ENCODE results near the gene NEU3.
A peak's percentile ranks its signal among the peaks of the same experiment; 100 is the strongest.

The NEU3 gene

DNA sequence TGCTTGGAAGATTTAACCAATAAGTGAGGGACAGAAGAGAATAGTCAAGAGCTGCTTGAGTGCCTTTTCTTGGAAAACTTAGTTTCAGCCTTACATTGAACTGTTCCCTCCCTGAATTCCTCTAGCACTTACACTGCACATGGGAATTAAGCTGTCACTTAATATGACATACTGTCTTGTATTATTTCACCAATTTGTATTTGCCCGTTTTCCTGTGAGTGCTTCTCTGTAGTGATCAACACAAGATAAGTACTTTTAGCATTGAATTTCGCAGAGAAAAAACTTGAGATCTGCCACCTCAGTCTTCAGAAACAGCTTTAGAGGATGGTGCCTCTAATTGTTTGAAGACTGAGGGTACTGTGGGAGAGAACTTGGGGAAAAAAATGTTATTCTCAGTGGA is 36.0 kb upstream of the NEU3 start:
- Histone ChIP-seq H3K4me2 (ENCODE audit: low read length) (no peak overlapping the region), H3K27ac (no peak overlapping the region), H3K9ac (no peak overlapping the region), H3K79me2 (peaks cover 36% of the 10 kb centered on the region), H3K9me3 (ENCODE audit: control insufficient read depth, low read length) (no peaks in the 10 kb centered on the region), H3K4me1 (peaks cover 17% of the 10 kb centered on the region), H2AFZ (no peak overlapping the region), H3K4me3 (ENCODE audit: low read depth, low read length) (no peak overlapping the region), H3K27me3 (ENCODE audit: control insufficient read depth, insufficient read depth, low read length) (no peaks in the 10 kb centered on the region), H3K36me3 (ENCODE audit: control insufficient read depth, insufficient read depth, low read length) (no peaks in the 10 kb centered on the region)
- TF ChIP-seq, protein P1, sequence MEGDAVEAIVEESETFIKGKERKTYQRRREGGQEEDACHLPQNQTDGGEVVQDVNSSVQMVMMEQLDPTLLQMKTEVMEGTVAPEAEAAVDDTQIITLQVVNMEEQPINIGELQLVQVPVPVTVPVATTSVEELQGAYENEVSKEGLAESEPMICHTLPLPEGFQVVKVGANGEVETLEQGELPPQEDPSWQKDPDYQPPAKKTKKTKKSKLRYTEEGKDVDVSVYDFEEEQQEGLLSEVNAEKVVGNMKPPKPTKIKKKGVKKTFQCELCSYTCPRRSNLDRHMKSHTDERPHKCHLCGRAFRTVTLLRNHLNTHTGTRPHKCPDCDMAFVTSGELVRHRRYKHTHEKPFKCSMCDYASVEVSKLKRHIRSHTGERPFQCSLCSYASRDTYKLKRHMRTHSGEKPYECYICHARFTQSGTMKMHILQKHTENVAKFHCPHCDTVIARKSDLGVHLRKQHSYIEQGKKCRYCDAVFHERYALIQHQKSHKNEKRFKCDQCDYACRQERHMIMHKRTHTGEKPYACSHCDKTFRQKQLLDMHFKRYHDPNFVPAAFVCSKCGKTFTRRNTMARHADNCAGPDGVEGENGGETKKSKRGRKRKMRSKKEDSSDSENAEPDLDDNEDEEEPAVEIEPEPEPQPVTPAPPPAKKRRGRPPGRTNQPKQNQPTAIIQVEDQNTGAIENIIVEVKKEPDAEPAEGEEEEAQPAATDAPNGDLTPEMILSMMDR (IDR thresholded peaks at IDR 0.05), result no peak

DNA sequence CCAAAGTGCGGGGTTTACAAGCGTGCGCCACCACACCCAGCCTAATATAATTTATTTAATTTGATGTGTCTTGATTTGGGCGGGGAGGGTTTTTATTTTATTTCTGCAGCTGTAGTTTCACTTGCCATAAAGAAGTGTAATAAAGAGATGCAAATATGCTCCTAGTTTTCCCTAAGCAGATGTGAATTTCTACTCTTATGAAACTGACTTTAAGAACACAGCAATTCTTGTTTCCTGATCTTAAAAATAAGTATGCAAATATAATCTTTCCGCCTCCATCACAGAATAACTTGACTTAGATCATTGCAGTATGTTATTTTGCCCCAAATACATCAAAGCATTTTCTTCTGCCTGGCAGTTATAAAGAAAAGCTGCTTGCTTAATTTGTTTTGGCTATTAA is 35.3 kb upstream of the NEU3 start:
- Histone ChIP-seq H2AFZ (no peak overlapping the region), H3K9ac (no peak overlapping the region), H3K79me2 (peaks cover 36% of the 10 kb centered on the region), H3K4me2 (ENCODE audit: low read length) (no peak overlapping the region), H3K36me3 (ENCODE audit: control insufficient read depth, insufficient read depth, low read length) (no peaks in the 10 kb centered on the region), H3K9me3 (ENCODE audit: control insufficient read depth, low read length) (no peaks in the 10 kb centered on the region), H3K4me3 (ENCODE audit: low read depth, low read length) (no peak overlapping the region), H3K4me1 (peaks cover 20% of the 10 kb centered on the region), H3K27me3 (ENCODE audit: control insufficient read depth, insufficient read depth, low read length) (no peaks in the 10 kb centered on the region), H3K27ac (no peak overlapping the region)
- TF ChIP-seq, protein P1 (IDR thresholded peaks at IDR 0.05), result no peak

DNA sequence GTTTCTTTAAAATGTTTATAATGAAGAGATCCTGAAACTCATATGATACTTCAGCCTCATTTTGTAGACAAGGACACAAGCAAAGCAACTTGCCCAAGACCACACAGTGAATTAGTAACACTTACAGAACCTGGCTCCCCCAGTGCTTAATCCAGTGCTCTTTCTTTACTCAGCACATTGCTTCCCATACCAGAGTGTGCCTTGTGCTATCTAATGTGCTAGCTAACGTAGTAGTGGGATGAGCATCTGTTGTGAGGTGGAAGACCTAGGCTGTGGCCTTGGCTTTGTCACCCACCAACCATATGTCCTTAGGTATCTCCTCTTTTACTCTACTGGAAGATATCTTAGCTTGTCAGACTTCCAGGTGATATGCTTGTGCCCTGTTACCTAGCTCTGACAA is 34.5 kb upstream of the NEU3 start:
- H3K27me3 ChIP-seq (ENCODE audit: control insufficient read depth, insufficient read depth, low read length), result no peaks in the 10 kb centered on the region
- peaks cover 20% of the 10 kb centered on the region for H3K4me1 ChIP-seq
- H3K27ac ChIP-seq, result peak overlapping the region; percentile 22
- no peak overlapping the region for H3K4me2 ChIP-seq (ENCODE audit: low read length)
- TF ChIP-seq, protein P1 (IDR thresholded peaks at IDR 0.05), result no peak
- H3K9ac ChIP-seq, result no peak overlapping the region
- no peaks in the 10 kb centered on the region for H3K9me3 ChIP-seq (ENCODE audit: control insufficient read depth, low read length)
- H3K79me2 ChIP-seq, result peaks cover 33% of the 10 kb centered on the region
- no peaks in the 10 kb centered on the region for H3K36me3 ChIP-seq (ENCODE audit: control insufficient read depth, insufficient read depth, low read length)
- no peak overlapping the region for H2AFZ ChIP-seq
- no peak overlapping the region for H3K4me3 ChIP-seq (ENCODE audit: low read depth, low read length)

DNA sequence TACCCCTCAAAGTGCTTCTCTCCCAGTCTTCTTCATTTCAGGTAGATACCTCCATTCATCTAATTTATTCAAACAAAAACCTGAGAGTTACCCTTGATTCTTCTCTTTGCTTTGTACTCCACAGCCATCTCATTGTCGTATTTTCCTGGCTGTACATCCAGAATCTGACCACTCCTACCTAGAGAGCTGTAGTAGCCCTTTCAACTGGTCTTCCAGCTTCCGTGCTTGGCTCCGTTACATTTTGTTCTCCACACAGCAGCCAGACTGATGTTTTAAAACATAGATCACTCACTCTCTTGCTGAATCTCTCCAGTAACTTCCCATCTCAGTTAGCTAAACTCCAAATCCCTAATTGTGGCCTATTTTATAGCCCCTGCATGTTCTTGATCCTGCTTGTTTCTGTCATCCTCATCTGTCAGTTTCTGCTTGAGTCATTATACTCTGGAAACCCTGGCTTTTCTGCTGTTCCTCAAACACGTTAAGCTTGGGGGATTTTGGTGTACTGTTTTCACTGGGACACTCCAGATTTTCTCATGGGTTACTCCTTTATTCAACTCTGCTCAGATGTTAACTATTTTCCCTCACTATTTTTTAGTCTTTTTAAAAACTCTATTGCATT is 32.2 kb upstream of the NEU3 start:
- peaks cover 20% of the 10 kb centered on the region for H3K4me1 ChIP-seq
- no peaks in the 10 kb centered on the region for H3K36me3 ChIP-seq (ENCODE audit: control insufficient read depth, insufficient read depth, low read length)
- H3K9me3 ChIP-seq (ENCODE audit: control insufficient read depth, low read length), result no peaks in the 10 kb centered on the region
- no peaks in the 10 kb centered on the region for H3K27me3 ChIP-seq (ENCODE audit: control insufficient read depth, insufficient read depth, low read length)
- TF ChIP-seq, protein P1 (IDR thresholded peaks at IDR 0.05), result no peak
- no peak overlapping the region for H3K4me3 ChIP-seq (ENCODE audit: low read depth, low read length)
- no peak overlapping the region for H3K9ac ChIP-seq
- H3K79me2 ChIP-seq, result peaks cover 23% of the 10 kb centered on the region
- no peak overlapping the region for H3K4me2 ChIP-seq (ENCODE audit: low read length)
- H3K27ac ChIP-seq, result peak overlapping the region; percentile 86
- H2AFZ ChIP-seq, result no peak overlapping the region

Measured in parathyroid adenoma (tissue), 2 donors.